Caco-2 (cell line): Measurements from ENCODE around the gene RASIP1. TPM values are rescaled to one million over a fixed set of nuclear protein-coding genes. Genes with fewer than 3 reads are reported as not detected.

Source experiments
- BruUV-seq: library from RNA; stranded (reverse); fragments of 400-500 nt; replicated peaks from 2 replicates; lab custom pipeline; 2021; lab: Mats Ljungman, UMichigan
- CTCF ChIA-PET: fragments of 300-600 bp; sonication (Branson Sonifier 250); formaldehyde crosslinking; loops from one replicate; lab custom pipeline; 2022; ENCODE audit warnings: antibody characterized with exemption; lab: Charles Lee
- POLR2A ChIA-PET: fragments of 300-600 bp; sonication (Branson Sonifier 250); formaldehyde crosslinking; loops from one replicate; lab custom pipeline; 2022; ENCODE audit warnings: antibody characterized with exemption; lab: Charles Lee
- DNase-seq, 2 experiments: peaks; one replicate each; pipeline versions ENCODE4 v3.0.0 to v3.0.0-alpha.2; 2020 to 2022
- H3K27me3 ChIP-seq: replicated peaks from 2 replicates; pipeline ENCODE4 v1.6.0; 2011; ENCODE audit warnings: low read length; ENCODE audit not compliant: control insufficient read depth, insufficient read depth
- H3K36me3 ChIP-seq: 2 replicates; pipeline ENCODE4 v1.5.1; 2011; ENCODE audit warnings: low read length; ENCODE audit not compliant: control insufficient read depth, insufficient read depth
- H3K4me1 ChIP-seq: fragments of 250-450 bp; sonication (Bioruptor Pico); 2 replicates; pipeline ENCODE4 v1.5.1; 2020; ENCODE audit warnings: mild to moderate bottlenecking
- H3K4me3 ChIP-seq: 2 replicates; pipeline ENCODE4 v1.5.1; 2011; ENCODE audit warnings: low read depth, mild to moderate bottlenecking, control low read depth, low read length
- H3K9me3 ChIP-seq: fragments of 250-450 bp; sonication (Bioruptor Pico); 2 replicates; pipeline ENCODE4 v1.5.1; 2020; ENCODE audit warnings: mild to moderate bottlenecking, moderate library complexity
- H3K27ac Mint-ChIP-seq: one replicate; pipeline ENCODE4 v1.8.0; 2022; ENCODE audit warnings: mixed read lengths; ENCODE audit not compliant: unreplicated experiment
- H3K27me3 Mint-ChIP-seq: one replicate; pipeline ENCODE4 v1.8.0; 2022; ENCODE audit warnings: mixed read lengths; ENCODE audit not compliant: insufficient read depth, unreplicated experiment
- H3K36me3 Mint-ChIP-seq: one replicate; pipeline ENCODE4 v1.8.0; 2022; ENCODE audit warnings: mild to moderate bottlenecking, mixed read lengths; ENCODE audit not compliant: insufficient read depth, unreplicated experiment
- H3K4me1 Mint-ChIP-seq: one replicate; pipeline ENCODE4 v1.8.0; 2022; ENCODE audit warnings: low read depth, mixed read lengths; ENCODE audit not compliant: unreplicated experiment
- H3K4me3 Mint-ChIP-seq: one replicate; pipeline ENCODE4 v1.8.0; 2022; ENCODE audit warnings: mild to moderate bottlenecking, moderate library complexity, mixed read lengths; ENCODE audit not compliant: unreplicated experiment
- H3K9me3 Mint-ChIP-seq: one replicate; pipeline ENCODE4 v1.8.0; 2022; ENCODE audit warnings: mixed read lengths; ENCODE audit not compliant: unreplicated experiment
- intact Hi-C: fragments of 100-400 bp; cut with micrococcal nuclease; formaldehyde crosslinking; loops from one replicate; pipeline ENCODE4 v1.10.0; 2022; ENCODE audit not compliant: unreplicated experiment
- total RNA-seq: library from RNA; stranded (reverse); gene quantifications from 2 replicates; pipeline ENCODE4 v1.2.3, GENCODE V29; 2022
- TF ChIP-seq, protein P1 (sequence below), 2 experiments: fragments of 200-600 bp in 1 of 2; IDR thresholded peaks; 1 replicate in 1 of 2; 2 replicates in 1 of 2; pipeline versions ENCODE4 v1.5.1 to v1.8.0; 2011 to 2022; ENCODE audit warnings: antibody characterized with exemption in 1 of 2, control low read depth in 1 of 2, inconsistent platforms in 1 of 2, low read depth in 1 of 2, low read length in 1 of 2, mild to moderate bottlenecking in 1 of 2, moderate library complexity in 1 of 2; ENCODE audit not compliant: insufficient read depth in 1 of 2, severe bottlenecking in 1 of 2, unreplicated experiment in 1 of 2

The RASIP1 gene
- total RNA-seq, 1 experiment from 2014 or later = 5.9 TPM

- BruUV-seq = no TSS peak
These were observed 25.4 kb downstream of the RASIP1 start for GRCh38 chr19:48714759-48715675.

DNA sequence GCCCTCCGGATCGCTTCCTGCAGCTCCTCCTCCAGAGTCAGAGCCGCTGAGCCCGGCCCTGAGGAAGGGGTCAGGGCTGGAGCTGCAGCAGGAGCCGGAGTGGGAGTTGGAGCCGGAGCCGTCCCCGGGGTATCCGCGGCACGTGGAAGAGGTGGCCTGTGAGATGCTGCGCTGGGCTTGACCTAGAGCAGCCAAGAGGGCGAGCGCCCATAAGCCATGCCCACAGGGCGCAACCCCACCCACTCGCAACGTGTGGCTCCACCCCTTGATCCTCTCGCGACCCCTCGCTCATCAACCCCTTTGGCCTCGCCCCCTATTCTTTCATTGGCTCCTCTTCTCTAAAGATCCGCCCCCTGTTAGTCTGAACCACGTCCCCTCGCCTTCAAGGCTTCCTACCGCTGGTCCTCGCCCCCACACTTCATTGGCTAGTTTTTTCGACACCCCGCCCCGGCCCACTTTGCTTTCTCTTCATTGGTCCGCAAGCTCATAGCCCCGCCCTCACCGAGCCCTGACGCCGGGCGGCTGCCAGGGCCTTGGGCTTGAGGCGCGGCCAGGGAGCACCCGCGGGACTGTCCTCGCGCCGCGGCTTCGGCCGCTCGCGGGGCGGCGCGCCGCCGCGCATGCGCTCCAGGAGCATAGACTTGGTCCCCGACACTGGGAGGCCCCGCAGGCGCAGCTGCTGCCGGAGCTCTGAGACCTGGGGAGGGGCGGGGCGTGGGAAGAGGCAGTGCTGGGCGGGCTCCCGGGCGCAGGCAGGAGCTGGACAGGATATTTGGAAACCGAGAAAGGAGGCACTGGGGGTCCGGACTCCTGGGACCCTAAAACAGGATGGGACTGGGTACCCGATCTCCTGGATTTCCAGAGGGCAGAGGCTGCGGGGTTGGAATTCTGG, 26.3 kb downstream of the RASIP1 start:
- no peaks in the 10 kb centered on the region for H3K27me3 ChIP-seq
- ChIA-PET POLR2A (interaction anchor here (0.6 to 1.7 kb wide), 11 partner anchors 11 to 280 kb away, joined by 3 to 12 read pairs (median 4); partner anchors contain the start of genes CA11, FUT2, GYS1 and PPP1R15A), CTCF (interaction anchor here (0.6 to 3.3 kb wide), 16 partner anchors 11 to 399 kb away, joined by 3 to 37 read pairs (median 4); partner anchors contain the start of genes CA11, FUT2 and KCNA7)
- peaks cover 4% of the 10 kb centered on the region; the same call in 1 of the 2 replicates for H3K9me3 ChIP-seq
- no peaks in the 10 kb centered on the region for H3K36me3 ChIP-seq
- TF ChIP-seq, protein P1, sequence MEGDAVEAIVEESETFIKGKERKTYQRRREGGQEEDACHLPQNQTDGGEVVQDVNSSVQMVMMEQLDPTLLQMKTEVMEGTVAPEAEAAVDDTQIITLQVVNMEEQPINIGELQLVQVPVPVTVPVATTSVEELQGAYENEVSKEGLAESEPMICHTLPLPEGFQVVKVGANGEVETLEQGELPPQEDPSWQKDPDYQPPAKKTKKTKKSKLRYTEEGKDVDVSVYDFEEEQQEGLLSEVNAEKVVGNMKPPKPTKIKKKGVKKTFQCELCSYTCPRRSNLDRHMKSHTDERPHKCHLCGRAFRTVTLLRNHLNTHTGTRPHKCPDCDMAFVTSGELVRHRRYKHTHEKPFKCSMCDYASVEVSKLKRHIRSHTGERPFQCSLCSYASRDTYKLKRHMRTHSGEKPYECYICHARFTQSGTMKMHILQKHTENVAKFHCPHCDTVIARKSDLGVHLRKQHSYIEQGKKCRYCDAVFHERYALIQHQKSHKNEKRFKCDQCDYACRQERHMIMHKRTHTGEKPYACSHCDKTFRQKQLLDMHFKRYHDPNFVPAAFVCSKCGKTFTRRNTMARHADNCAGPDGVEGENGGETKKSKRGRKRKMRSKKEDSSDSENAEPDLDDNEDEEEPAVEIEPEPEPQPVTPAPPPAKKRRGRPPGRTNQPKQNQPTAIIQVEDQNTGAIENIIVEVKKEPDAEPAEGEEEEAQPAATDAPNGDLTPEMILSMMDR (IDR thresholded peaks at IDR 0.05; ENCODE audit: insufficient read depth in 1 of 2, low read depth in 1 of 2, low read length in 1 of 2, severe bottlenecking in 1 of 2, unreplicated experiment in 1 of 2) = no peak
- intact Hi-C loops = loop anchor here (1.0 to 5.0 kb wide), 4 partner anchors 19 to 68 kb away; partner anchors contain the start of genes CA11 and FUT2
- H3K9me3 Mint-ChIP-seq = no peaks in the 10 kb centered on the region
- peak overlapping the region; percentile 84 for H3K4me3 Mint-ChIP-seq
- H3K36me3 Mint-ChIP-seq = peaks cover 27% of the 10 kb centered on the region
- no TSS peak for BruUV-seq
- DNase-seq = peak; percentile 100
- no peaks in the 10 kb centered on the region for H3K27me3 Mint-ChIP-seq
- peak overlapping the region; percentile 90 for H3K27ac Mint-ChIP-seq
- H3K4me1 Mint-ChIP-seq = peaks cover 33% of the 10 kb centered on the region
- H3K4me3 ChIP-seq = peak overlapping the region; percentile 75
- peaks cover 16% of the 10 kb centered on the region for H3K4me1 ChIP-seq

More at GRCh38 chr19:48714759-48715675, 25.4 kb downstream of the RASIP1 start:
- Mint-ChIP-seq H3K27ac (peak overlapping the region; percentile 90), H3K9me3 (no peaks in the 10 kb centered on the region), H3K4me3 (peak overlapping the region; percentile 84), H3K4me1 (peaks cover 37% of the 10 kb centered on the region), H3K36me3 (peaks cover 31% of the 10 kb centered on the region), H3K27me3 (no peaks in the 10 kb centered on the region)
- Histone ChIP-seq H3K36me3 (no peaks in the 10 kb centered on the region), H3K27me3 (no peaks in the 10 kb centered on the region), H3K9me3 (peaks cover 4% of the 10 kb centered on the region; the same call in 1 of the 2 replicates), H3K4me3 (peak overlapping the region; percentile 75), H3K4me1 (peaks cover 19% of the 10 kb centered on the region)
- TF ChIP-seq, protein P1 (IDR thresholded peaks at IDR 0.05; ENCODE audit: insufficient read depth in 1 of 2, low read depth in 1 of 2, low read length in 1 of 2, severe bottlenecking in 1 of 2, unreplicated experiment in 1 of 2) = no peak
- POLR2A ChIA-PET = interaction anchor here (1.0 to 1.7 kb wide), 6 partner anchors 17 to 278 kb away, joined by 3 to 12 read pairs (median 7); partner anchors contain the start of genes FUT2, GYS1, PPP1R15A and RUVBL2
- CTCF ChIA-PET = interaction anchor here (0.6 to 3.3 kb wide), 13 partner anchors 10 to 398 kb away, joined by 3 to 37 read pairs (median 4); partner anchors contain the start of genes CA11 and FUT2
- no peak for DNase-seq
- intact Hi-C loops = loop anchor here (1.0 to 5.0 kb wide), 4 partner anchors 20 to 69 kb away; partner anchors contain the start of genes CA11 and FUT2
